RWPE2 (cell line): ENCODE data around the gene GPR61.

Experiments
- ATAC-seq: fragments of 200-7000 bp; cut with Tn5 transposase; 3 replicates; pipeline ENCODE4 v1.9.1; 2021; ENCODE audit warnings: low read depth
- DNase-seq: peaks from one replicate; pipeline ENCODE4 v3.0.0-alpha.2; 2020; ENCODE audit warnings: low spot score
- H3K27ac ChIP-seq: fragments of 450-650 bp; 2 replicates; pipeline ENCODE4 v1.5.1; 2017; ENCODE audit warnings: mild to moderate bottlenecking; ENCODE audit not compliant: poor library complexity, severe bottlenecking
- H3K27me3 ChIP-seq: fragments of 250-450 bp; sonication (Bioruptor Pico); 2 replicates; pipeline ENCODE4 v1.5.1; 2021; ENCODE audit warnings: mild to moderate bottlenecking, moderate library complexity; ENCODE audit not compliant: insufficient read depth, poor library complexity, severe bottlenecking
- H3K36me3 ChIP-seq: fragments of 250-450 bp; sonication (Bioruptor Pico); 2 replicates; pipeline ENCODE4 v1.5.1; 2020; ENCODE audit warnings: low read depth, mild to moderate bottlenecking, moderate library complexity
- H3K4me1 ChIP-seq: fragments of 250-450 bp; sonication (Bioruptor Pico); 2 replicates; pipeline ENCODE4 v1.5.1; 2021; ENCODE audit warnings: mild to moderate bottlenecking, moderate library complexity; ENCODE audit not compliant: insufficient read depth, poor library complexity, severe bottlenecking
- H3K4me3 ChIP-seq: fragments of 250-450 bp; sonication (Bioruptor Pico); 2 replicates; pipeline ENCODE4 v1.5.1; 2021; ENCODE audit warnings: mild to moderate bottlenecking, moderate library complexity; ENCODE audit not compliant: severe bottlenecking
- H3K9me3 ChIP-seq: fragments of 250-450 bp; sonication (Bioruptor Pico); 2 replicates; pipeline ENCODE4 v1.5.1; 2021; ENCODE audit warnings: mild to moderate bottlenecking, moderate library complexity; ENCODE audit not compliant: severe bottlenecking
- CTCF ChIP-seq: fragments of 450-650 bp; IDR thresholded peaks from one replicate; pipeline ENCODE4 v1.5.1; 2017; ENCODE audit warnings: mild to moderate bottlenecking, moderate library complexity; ENCODE audit not compliant: poor library complexity, severe bottlenecking

GPR61 gene

GRCh38 chr1:109501644-109502363 is 37.9 kb upstream of the GPR61 start:
- Histone ChIP-seq H3K36me3 (peaks cover 3% of the 10 kb centered on the region; the same call in 1 of the 2 replicates), H3K27ac (no peak overlapping the region), H3K9me3 (no peaks in the 10 kb centered on the region), H3K4me3 (no peak overlapping the region), H3K4me1 (no peaks in the 10 kb centered on the region), H3K27me3 (no peaks in the 10 kb centered on the region)
- ATAC-seq (no peak), DNase-seq (no peak)
- TF ChIP-seq CTCF = no peak

DNA sequence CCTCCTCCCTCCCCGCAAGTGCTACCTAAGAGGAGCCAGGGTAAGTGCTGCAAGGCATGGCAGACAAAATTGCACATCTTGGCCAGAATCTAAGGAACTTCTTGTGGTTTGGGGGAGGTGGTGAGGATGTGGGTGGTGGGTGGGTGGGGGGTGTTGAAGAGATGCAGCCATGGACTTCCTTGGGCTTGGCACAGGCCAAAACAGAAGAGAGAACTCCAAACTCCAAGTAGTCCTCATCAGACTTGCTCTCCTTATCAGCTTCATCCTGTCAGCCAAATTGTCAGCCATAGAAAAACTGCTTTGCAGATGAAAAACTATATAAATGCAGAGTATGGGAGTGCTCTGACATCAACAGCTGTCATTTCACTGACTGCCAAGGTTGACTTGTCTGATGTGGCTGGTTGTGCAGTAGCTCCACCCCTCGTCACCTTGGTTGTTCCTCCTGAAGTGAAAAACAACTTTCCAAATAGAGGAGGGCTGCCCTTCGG is 37.3 kb upstream of the GPR61 start:
- ATAC-seq (no peak), DNase-seq (no peak)
- no peaks in the 10 kb centered on the region for H3K4me1 ChIP-seq
- H3K4me3 ChIP-seq = no peak overlapping the region
- H3K27me3 ChIP-seq = no peaks in the 10 kb centered on the region
- H3K36me3 ChIP-seq = no peaks in the 10 kb centered on the region; the same call in 1 of the 2 replicates
- no peak for TF ChIP-seq CTCF
- no peaks in the 10 kb centered on the region for H3K9me3 ChIP-seq
- H3K27ac ChIP-seq = no peak overlapping the region

DNA sequence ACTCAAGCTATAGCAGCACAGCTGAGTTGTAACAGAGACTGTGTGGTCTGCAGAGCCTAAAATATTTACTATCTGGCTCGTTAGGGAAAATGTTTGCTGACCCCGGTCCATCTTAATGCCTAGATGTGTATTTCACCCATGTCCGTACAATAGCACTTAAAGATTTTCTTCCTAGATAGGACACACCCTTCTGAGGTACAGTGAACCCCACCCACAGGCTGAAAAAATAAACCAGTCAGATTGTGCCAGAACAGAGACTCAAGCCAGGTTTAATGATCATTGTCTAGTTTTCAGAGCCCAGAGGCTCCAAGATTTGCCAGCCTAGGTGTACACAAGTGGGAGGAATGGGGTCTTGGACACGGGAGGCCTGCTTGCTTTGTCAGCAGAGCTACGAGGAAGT is 35.7 kb upstream of the GPR61 start:
- no peak for TF ChIP-seq CTCF
- DNase-seq = no peak
- Histone ChIP-seq H3K9me3 (no peaks in the 10 kb centered on the region), H3K4me3 (no peak overlapping the region), H3K36me3 (no peaks in the 10 kb centered on the region; the same call in 1 of the 2 replicates), H3K27ac (no peak overlapping the region), H3K27me3 (no peaks in the 10 kb centered on the region), H3K4me1 (no peaks in the 10 kb centered on the region)
- no peak for ATAC-seq

GRCh38 chr1:109504974-109505373 is 34.7 kb upstream of the GPR61 start:
- H3K36me3 ChIP-seq = no peaks in the 10 kb centered on the region
- no peaks in the 10 kb centered on the region for H3K9me3 ChIP-seq
- H3K27ac ChIP-seq = no peak overlapping the region
- H3K27me3 ChIP-seq = no peaks in the 10 kb centered on the region
- no peak for DNase-seq
- no peak overlapping the region for H3K4me3 ChIP-seq
- no peak for TF ChIP-seq CTCF
- H3K4me1 ChIP-seq = no peaks in the 10 kb centered on the region
- ATAC-seq = no peak
